Activated CD4-positive, alpha-beta T cell treated with anti-CD3 and anti-CD28 coated beads for 1 hour (primary cell): ENCODE data around the gene MSLN.
A peak's percentile ranks its signal among the peaks of the same experiment; 100 is the strongest.

ENCODE experiments used
- DNase-seq: peaks from one replicate; pipeline ENCODE4 v3.0.0-alpha.2; 2020

MSLN gene

GRCh38 chr16:794853-795466 is 34.4 kb downstream of the MSLN start:
- no peak for DNase-seq

GRCh38 chr16:795580-796229 is 35.2 kb downstream of the MSLN start:
- DNase-seq, result no peak

GRCh38 chr16:796296-797119 is 36.0 kb downstream of the MSLN start:
- DNase-seq, result no peak

GRCh38 chr16:797120-797420 is 36.5 kb downstream of the MSLN start:
- DNase-seq, result no peak

GRCh38 chr16:797686-798085 is 37.2 kb downstream of the MSLN start:
- DNase-seq, result no peak

- DNase-seq, result no peak
Observed at GRCh38 chr16:798666-799065, 38.1 kb downstream of the MSLN start.

GRCh38 chr16:799111-799947 is 38.8 kb downstream of the MSLN start:
- DNase-seq, result no peak

- no peak for DNase-seq
Observed at GRCh38 chr16:799948-800833, 39.7 kb downstream of the MSLN start, which contains the start of gene GNG13. Gene GNG13 (minus strand): TSS chr16:800734. CDS start chr16:799077, 1,657 bp downstream.

- no peak for DNase-seq
Observed at GRCh38 chr16:800834-801511, 40.4 kb downstream of the MSLN start.

- DNase-seq, result no peak
Observed at GRCh38 chr16:801584-802363, 41.2 kb downstream of the MSLN start.

- no peak for DNase-seq
Observed at GRCh38 chr16:802461-802860, 41.9 kb downstream of the MSLN start.

- no peak for DNase-seq
Observed at GRCh38 chr16:802914-803753, 42.6 kb downstream of the MSLN start.

- no peak for DNase-seq
Observed at GRCh38 chr16:803754-804080, 43.2 kb downstream of the MSLN start.

GRCh38 chr16:804193-805048 is 43.9 kb downstream of the MSLN start:
- no peak for DNase-seq

GRCh38 chr16:805474-805873 is 44.9 kb downstream of the MSLN start:
- no peak for DNase-seq

- peak; percentile 65 for DNase-seq
Observed at GRCh38 chr16:807347-808084, 47.0 kb downstream of the MSLN start.

- no peak for DNase-seq
Observed at GRCh38 chr16:808085-808386, 47.5 kb downstream of the MSLN start.

- DNase-seq, result peak; percentile 33
Observed at GRCh38 chr16:813204-813915, 52.8 kb downstream of the MSLN start.
